H1 (cell line): Measurements from ENCODE around the gene PRKAG1. TPM values are rescaled to one million over a fixed set of nuclear protein-coding genes. Genes with fewer than 3 reads are reported as not detected.

Experiments
- CHD2 ChIP-seq: IDR thresholded peaks from 2 replicates; pipeline ENCODE4 v1.6.1; 2012; ENCODE audit warnings: low read length, improper control_type of control experiment
- CREB1 ChIP-seq: IDR thresholded peaks from 2 replicates; pipeline ENCODE4 v1.6.1; 2012; ENCODE audit warnings: inconsistent platforms
- EZH2 ChIP-seq: fragments of 200-600 bp; sonication (generic); IDR thresholded peaks from 2 replicates; pipeline ENCODE4 v1.7.1; 2012; ENCODE audit warnings: low read depth, mild to moderate bottlenecking, moderate library complexity, low read length, inconsistent platforms; ENCODE audit not compliant: severe bottlenecking
- NRF1 ChIP-seq: IDR thresholded peaks from 2 replicates; pipeline ENCODE4 v1.6.1; 2011; ENCODE audit warnings: mild to moderate bottlenecking, low read depth, low read length, improper control_type of control experiment
- POLR2AphosphoS5 ChIP-seq: IDR thresholded peaks from 2 replicates; pipeline ENCODE4 v1.6.1; 2011; ENCODE audit warnings: low read depth, low read length
- POU5F1 ChIP-seq: IDR thresholded peaks from 2 replicates; pipeline ENCODE4 v1.6.1; 2011; ENCODE audit warnings: low read depth, mild to moderate bottlenecking, low read length, moderate library complexity
- polyA plus RNA-seq, 7 experiments: library from polyadenylated mRNA; depleted of rRNA in 3 of 7; stranded (reverse) in 5 of 7; unstranded in 2 of 7; fragments of >200 nt in 5 of 7; fragments of 200-250 nt in 2 of 7; gene quantifications; 1 replicate in 5 of 7; 2 replicates in 1 of 7; 4 replicates in 1 of 7; pipeline versions ENCODE4 v1.2.1 to v1.2.3, GENCODE V29; 2011 to 2013; ENCODE audit warnings: missing spikeins in 2 of 7, mixed read lengths in 2 of 7
- total RNA-seq: library from RNA; stranded (reverse); fragmentation: NEBNext Ultra II Directional; extraction: Animal tissue kit (Norgen Biotek cat#: 25700); gene quantifications from 2 replicates; pipeline ENCODE4 v1.2.1, GENCODE V29; 2021

PRKAG1 gene
- total and polyA plus RNA-seq, 2 of the 8 experiments (the other 6 are each of a cell fraction or from before 2014, with no cell fraction given), result 38.6 to 57.5 TPM

DNA sequence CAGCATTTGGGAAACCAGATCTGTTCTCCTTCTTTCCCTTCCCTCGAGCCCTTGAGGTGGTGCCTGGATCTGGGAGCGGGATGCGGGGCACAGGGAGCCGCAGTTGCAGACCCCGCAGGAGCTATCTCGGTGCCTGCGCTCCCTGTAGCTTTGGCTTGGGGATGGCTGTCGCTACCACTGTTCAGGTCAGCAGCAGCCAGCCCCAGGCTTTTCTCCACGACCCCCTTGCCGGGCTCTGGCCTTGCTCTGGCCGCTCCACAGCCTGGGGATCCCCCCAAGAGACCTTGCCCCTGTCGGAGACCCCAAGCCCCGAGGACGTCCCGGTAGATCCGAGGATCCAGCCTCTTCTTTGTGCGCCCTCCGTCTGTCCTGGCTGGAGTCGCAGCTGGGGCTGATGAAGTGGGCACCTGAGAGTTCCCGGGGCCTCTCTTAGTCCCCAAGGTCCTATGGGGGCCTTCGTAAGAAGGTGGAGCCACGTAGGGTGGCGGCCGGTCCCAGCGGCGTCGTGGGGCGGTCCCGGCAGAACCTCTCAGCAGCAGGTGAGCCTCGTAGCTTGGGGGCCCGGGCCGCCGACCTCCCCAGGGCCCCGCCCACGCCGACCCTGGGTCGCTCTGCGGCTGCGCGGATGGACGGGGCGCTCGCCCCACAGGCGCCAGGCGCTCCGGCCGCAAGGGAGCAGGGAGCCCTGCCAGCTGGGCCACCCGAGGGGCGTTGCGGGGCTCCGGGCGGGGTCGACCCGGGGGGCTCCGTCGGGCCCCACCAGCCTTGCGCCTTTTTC, 20.7 kb downstream of the PRKAG1 start (continued):
- TF ChIP-seq NRF1, result peak; percentile 30; the same call in 1 of the 2 replicates
- TF ChIP-seq EZH2, result peak; percentile 92
- TF ChIP-seq CHD2, result no peak
- TF ChIP-seq POLR2AphosphoS5, result no peak
- TF ChIP-seq POU5F1, result no peak
- no peak for TF ChIP-seq CREB1
